Fibroblast of villous mesenchyme (primary cell): Measurements from ENCODE around the gene MYBBP1A. TPM values are rescaled to one million over a fixed set of nuclear protein-coding genes. Genes with fewer than 3 reads are reported as not detected.
"Not testable (repeated sequence)": the region's sequence is repeated elsewhere in the genome, so short reads cannot be mapped to it uniquely, and the experiment has no call there.

Experiments
- DNase-seq: peaks from one replicate; pipeline ENCODE4 v3.0.0-alpha.2; 2010; ENCODE audit warnings: low read depth
- H3K4me3 ChIP-seq: 2 replicates; pipeline ENCODE4 v1.5.1; 2011; ENCODE audit warnings: low read depth, mild to moderate bottlenecking, low read length
- total RNA-seq: library from RNA; depleted of rRNA; stranded (reverse); fragments of >200 nt; gene quantifications from 2 replicates; pipeline ENCODE4 v1.2.3, GENCODE V29; 2012
- TF ChIP-seq, protein P1 (sequence below): IDR thresholded peaks from 2 replicates; pipeline ENCODE4 v1.5.1; 2012; ENCODE audit warnings: low read depth, mild to moderate bottlenecking, low read length; ENCODE audit not compliant: insufficient read depth

MYBBP1A gene
- total RNA-seq, 1 donor = 61.7 TPM

DNA sequence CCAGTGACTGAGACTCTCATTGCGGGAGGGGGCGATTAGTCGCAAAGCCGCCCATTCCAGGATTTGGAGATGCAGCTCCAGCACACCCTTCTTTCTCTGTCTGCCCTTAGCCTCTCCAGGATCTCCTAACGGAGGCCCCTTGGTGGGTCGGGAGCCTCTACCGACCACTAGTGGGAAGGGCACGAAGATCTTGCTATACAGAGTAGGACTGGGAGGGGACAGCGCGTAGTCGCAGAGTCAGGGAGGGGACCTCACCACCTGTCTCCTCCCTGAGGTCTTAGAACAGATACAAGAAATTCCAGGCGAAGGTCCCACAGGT is 28.6 kb upstream of the MYBBP1A start:
- DNase-seq = no peak
- H3K4me3 ChIP-seq = peak overlapping the region; percentile 23
- TF ChIP-seq, protein P1, sequence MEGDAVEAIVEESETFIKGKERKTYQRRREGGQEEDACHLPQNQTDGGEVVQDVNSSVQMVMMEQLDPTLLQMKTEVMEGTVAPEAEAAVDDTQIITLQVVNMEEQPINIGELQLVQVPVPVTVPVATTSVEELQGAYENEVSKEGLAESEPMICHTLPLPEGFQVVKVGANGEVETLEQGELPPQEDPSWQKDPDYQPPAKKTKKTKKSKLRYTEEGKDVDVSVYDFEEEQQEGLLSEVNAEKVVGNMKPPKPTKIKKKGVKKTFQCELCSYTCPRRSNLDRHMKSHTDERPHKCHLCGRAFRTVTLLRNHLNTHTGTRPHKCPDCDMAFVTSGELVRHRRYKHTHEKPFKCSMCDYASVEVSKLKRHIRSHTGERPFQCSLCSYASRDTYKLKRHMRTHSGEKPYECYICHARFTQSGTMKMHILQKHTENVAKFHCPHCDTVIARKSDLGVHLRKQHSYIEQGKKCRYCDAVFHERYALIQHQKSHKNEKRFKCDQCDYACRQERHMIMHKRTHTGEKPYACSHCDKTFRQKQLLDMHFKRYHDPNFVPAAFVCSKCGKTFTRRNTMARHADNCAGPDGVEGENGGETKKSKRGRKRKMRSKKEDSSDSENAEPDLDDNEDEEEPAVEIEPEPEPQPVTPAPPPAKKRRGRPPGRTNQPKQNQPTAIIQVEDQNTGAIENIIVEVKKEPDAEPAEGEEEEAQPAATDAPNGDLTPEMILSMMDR = peak; percentile 45

- no peak overlapping the region for H3K4me3 ChIP-seq
- no peak for DNase-seq
- TF ChIP-seq, protein P1 = no peak
Observed at GRCh38 chr17:4583206-4583605, 28.0 kb upstream of the MYBBP1A start.

DNA sequence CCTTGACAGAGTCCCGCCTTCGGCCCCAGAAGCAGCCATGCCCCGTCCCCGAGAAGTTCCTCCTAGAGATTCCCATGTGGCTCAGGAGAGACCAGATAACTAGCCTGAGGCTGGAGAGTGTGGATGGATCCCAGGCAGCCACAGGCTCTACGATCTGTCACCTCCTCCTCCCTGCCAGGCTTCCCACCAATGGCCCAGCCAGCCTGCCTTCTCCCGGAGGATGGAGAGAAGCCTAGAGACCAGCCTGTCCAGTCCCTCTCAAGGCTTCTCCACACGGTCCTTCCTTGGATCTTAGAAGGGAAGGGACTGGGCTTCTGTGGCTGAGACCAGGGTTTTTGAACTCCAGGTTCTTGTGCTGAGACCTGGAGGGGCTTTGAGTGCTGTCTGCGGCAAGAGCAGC is 27.5 kb upstream of the MYBBP1A start:
- no peak overlapping the region for H3K4me3 ChIP-seq
- TF ChIP-seq, protein P1 = no peak
- no peak for DNase-seq

DNA sequence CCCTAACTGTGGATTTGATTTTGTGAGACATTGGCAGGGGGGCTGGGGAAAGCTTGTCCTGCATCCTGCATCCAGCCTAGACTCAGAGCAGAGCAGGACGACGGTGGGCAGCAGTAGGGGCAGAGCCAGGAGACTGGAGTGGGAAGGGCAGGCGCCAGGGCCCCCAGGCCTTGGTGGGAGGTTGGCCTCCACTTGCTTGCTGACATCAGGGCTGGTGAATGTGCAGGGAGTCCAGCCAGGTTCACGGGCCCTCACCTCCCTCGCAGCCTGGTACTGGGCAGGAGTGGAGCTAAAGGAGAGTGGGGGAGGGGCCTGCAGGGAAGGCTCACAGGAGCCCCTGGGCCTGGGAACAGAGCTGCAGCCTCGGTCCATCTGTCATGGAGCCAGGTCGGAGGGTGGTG is 26.9 kb upstream of the MYBBP1A start:
- no peak overlapping the region for H3K4me3 ChIP-seq
- TF ChIP-seq, protein P1 = no peak
- no peak for DNase-seq

- no peak overlapping the region for H3K4me3 ChIP-seq
- no peak for DNase-seq
- TF ChIP-seq, protein P1 = no peak
Observed at GRCh38 chr17:4580291-4580690, 25.1 kb upstream of the MYBBP1A start.

DNA sequence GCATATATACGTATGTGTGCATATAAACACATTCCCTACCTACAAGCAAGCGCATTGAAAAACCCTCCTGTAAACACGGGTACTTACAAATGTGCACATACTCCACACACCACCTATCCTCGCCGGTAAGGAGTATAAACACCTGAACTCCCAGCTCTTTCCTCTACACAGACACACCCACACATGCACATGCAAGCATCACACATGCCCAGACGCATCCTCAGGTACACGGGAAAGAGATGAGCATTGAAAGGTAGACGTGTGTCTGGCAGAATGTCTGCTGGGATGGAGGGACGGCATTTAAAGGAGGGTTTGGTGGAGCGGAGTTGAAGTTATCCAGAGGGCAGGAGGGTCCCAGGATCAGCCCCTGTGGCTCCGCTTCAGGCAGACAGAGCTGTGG is 24.5 kb upstream of the MYBBP1A start:
- TF ChIP-seq, protein P1 = no peak
- no peak for DNase-seq
- no peak overlapping the region for H3K4me3 ChIP-seq

DNA sequence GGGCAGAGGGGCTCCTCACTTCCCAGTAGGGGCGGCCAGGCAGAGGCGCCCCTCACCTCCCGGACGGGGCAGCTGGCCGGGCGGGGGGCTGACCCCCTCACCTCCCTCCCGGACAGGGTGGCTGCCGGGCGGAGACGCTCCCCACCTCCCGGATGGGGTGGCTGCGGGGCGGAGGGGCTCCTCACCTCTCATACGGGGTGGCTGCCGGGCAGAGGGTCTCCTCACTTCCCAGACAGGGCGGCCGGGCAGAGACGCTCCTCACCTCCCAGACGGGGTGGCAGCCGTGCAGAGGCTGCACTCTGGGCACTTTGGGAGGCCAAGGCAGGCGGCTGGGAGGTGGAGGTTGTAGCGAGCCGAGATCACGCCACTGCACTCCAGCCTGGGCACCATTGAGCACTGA is 23.2 kb upstream of the MYBBP1A start:
- not testable (repeated sequence) for H3K4me3 ChIP-seq, DNase-seq
